Gastrocnemius medialis (tissue), 4 donors: ENCODE data around the gene UBAP1L.

Experiments
- CTCF ChIP-seq, 5 experiments: fragments of 450-650 bp in 3 of 5; fragments of 200-600 bp in 2 of 5; sonication (generic) in 2 of 5; IDR thresholded peaks in 4 of 5; conservative IDR thresholded peaks in 1 of 5; 1 replicate in 4 of 5; 2 replicates in 1 of 5; pipeline ENCODE4 v1.5.1; 2016 to 2019; ENCODE audit warnings: antibody characterized with exemption in 5 of 5, mild to moderate bottlenecking in 3 of 5, moderate library complexity in 3 of 5
- POLR2A ChIP-seq, 2 donors: fragments of 450-650 bp; IDR thresholded peaks; one replicate each; pipeline ENCODE4 v1.6.1; 2017; ENCODE audit warnings: antibody characterized with exemption in 2 of 2, mild to moderate bottlenecking in 2 of 2, moderate library complexity in 2 of 2

GRCh38 chr15:65156692-65157091 is 41.7 kb upstream of the UBAP1L start:
- TF ChIP-seq CTCF (IDR thresholded peaks at IDR 0.05 in 4 of 5, conservative IDR thresholded peaks at IDR 0.05 in 1 of 5): no peak
- no peak for TF ChIP-seq POLR2A (IDR thresholded peaks at IDR 0.05)
